Stimulated activated CD4-positive, alpha-beta T cell treated with anti-CD3 and anti-CD28 coated beads, Interleukin-2, amount 100 ng/mL, for 4 hours (primary cell): Measurements from ENCODE around the gene CLPTM1L.
"Not testable (repeated sequence)": the region's sequence is repeated elsewhere in the genome, so short reads cannot be mapped to it uniquely, and the experiment has no call there.

Source experiments
- DNase-seq: peaks from one replicate; pipeline ENCODE4 v3.0.0-alpha.2; 2020; ENCODE audit warnings: low read depth

Gene CLPTM1L

DNA sequence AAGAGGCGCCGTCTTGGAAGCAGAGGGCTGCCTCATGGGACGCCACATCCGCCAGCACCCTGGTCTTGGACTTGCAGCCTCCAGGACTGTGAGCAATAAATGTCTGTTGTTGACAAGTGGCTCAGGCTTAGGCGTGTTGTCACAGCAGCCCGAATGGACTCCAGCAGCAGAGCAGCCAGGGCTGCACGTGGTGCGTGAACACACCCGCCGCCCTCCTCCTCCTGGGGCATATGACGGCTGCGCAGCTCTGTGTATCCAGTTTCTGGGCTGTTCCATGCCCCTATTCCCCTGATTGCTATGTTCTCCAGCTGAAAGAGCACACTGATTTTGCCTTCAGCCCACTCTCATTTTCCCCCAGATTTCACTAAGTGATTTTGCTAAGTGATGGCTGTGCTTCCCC lies 36.0 kb upstream of the CLPTM1L start:
- no peak for DNase-seq

DNA sequence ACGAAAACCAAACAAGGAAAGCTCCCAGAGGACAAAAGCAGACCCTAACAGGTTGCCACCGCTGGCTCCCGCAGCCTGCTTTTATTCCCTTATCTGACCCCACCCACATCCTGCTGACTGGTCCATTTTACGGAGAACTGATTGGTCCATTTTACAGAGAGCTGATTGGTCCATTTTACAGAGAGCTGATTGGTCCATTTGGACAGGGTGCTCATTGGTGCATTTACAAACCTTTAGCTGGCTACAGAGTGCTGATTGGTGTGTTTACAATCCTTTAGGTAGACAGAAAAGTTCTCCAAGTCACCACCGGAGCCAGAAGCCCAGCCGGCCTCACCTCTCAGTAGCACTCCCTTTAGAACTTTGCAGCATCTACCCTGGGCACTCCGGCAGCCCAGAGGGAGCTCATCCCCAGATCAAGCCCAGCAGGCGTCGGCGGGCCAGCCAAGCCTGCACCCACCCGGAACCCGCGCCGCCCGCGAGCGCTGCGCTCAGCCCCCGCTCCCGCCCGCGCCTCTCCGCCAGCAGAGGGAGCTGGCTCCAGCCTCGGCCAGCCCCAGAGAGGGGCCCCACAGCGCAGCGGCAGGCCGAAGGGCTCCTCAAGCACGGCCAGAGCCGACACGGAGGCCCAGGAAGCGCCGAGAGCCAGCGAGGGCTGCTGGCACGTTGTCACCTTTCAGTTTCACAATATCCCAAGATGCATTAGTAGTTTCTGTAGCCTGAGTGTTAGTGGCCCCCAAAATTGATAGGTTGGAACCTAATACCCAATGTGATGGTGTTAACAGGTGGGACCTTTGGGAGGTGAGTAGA lies 35.3 kb upstream of the CLPTM1L start:
- DNase-seq = peak; percentile 25

DNA sequence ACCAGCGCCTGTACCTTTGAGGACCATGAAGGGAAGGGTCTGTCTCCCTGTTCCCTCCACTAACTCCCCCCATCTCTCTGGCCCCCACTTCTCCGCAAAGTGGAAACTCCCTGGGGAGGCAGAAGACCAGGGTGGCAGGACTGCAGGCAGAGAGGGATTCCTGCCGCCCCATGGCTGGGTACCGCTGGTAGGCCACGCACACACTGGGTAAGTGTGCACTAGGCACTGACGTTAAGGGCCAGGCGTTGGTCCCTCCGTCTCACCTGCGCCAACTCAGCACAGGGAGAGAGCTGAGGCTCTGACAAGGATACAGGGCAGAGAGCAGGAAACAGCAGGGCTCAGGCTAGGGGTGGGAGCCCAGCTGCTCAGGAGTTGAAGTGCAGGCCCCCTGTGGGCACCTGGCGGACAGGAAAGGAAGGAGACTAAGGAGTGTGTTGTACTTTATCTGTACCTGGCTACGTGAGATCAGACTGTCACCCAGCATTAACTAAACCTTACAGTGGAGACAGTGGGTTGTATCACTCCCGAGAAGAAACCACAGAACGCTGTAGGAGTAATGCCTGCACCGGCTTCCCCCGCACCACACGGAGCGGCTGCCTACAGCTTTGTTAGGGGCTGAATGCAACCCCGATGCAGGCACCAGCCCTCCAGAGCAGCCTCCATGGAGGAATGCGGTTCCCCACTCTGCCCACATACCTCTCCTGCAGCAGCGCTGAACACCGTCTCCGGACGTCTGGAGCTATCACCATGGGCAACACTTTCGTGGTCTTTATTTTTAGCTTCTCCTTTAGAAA lies 34.2 kb upstream of the CLPTM1L start:
- no peak for DNase-seq

DNA sequence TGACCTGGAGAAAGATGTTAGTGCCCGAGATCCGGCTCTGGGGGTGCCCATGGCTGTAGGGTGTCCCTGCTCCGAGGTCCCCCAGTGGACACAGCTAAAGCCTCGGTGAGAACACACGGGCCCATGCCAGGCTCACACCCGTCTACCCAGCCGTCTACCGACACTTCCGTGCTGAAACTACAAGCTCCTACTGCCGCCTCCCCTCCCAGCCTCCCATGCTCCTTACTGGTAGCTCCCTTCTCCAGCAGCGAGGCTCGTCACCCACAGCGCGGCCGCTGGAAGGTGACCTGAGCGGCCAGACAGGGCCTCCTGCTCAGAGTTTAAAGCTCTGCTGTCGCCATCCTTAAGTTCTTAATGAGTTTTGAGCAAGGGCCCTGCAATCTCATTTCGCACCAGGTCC lies 33.2 kb upstream of the CLPTM1L start:
- DNase-seq = no peak

GRCh38 chr5:1376981-1377380 lies 32.1 kb upstream of the CLPTM1L start:
- DNase-seq = no peak

GRCh38 chr5:1375871-1376810 lies 31.2 kb upstream of the CLPTM1L start:
- DNase-seq = no peak

DNA sequence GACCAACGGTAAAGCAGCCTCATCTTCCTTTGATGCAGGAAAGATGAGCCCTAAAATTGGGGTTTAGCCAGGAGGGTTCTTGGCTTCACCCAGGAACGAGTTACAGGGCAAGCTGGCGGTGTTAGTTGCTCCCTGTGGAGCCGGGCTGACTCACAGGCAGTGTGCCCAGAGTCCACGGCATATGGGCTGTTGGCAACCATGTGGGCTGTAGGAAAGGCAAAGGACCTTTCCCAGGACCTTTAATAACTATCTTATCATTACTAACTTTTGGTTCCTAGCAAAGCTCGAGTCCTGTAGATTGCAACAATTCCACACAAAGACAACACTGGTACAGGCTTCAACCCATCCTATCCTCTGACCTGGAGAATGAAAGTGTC lies 29.8 kb upstream of the CLPTM1L start:
- DNase-seq = no peak

DNA sequence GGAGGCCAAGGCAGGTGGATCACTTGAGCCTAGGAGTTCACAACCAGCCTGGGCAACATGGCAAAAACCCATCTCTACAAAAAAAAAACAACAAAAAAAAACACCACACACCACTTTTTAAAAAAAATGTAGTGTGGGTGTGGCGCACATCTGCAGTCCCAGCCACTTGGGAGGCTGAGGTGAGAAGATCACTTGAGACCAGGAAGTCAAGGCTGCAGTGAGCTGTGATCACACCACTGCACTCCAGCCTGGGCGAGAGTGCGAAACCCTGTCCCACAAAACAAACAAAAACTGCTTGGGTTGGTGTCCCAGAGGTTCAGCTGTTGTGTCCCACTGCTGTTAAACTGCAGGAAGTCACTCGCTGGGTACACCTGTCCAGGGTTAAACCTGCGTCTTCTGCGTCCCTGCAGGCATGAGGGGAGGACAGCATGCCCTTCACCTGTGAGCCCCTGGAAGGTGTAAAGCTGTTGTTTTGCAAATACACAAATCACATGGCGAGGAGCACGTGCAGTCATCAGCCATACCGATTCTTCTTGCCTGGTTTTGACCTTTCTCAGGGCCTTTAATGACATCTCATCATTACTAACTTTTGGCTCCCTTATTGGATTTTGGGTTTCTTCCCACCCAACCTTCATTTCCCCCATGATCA lies 29.3 kb upstream of the CLPTM1L start:
- no peak for DNase-seq

DNA sequence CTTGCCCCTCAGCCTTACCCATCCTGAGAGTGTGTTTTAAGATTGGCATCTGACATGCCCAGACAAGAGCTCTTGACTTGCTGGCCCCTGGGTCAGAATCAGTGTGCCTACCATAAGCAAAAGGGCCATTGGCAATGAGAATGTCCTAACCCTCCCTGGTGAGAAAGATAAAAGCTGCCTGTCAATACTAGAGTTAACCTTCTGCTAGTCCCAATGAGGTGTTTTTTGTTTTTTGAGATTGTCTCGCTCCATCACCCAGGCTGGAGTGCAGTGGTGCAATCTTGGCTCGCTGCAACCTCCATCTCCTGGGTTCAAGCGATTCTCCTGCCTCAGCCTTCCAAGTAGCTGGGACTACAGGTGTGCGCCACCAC lies 27.1 kb upstream of the CLPTM1L start:
- not testable (repeated sequence) for DNase-seq

GRCh38 chr5:1371218-1371971 lies 26.5 kb upstream of the CLPTM1L start:
- no peak for DNase-seq

DNA sequence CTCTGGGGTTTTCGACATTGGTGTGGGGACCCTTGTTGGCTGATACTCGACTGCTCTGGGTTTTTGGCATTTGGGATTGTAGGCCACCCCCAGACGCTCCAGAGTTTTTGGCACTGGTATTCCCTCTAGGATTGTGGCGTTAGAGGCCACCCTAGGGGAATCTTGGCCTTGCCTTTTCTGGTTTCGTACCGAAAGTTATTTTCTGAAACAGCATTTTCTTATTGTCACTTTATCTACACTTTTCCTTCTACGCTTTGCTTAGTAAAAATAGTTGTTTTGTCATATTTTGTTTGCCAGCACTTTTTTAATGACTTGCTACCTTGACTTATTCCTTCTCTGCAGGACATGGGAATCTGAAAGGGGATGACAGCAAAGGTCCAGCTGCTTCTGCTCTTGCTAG lies 25.1 kb upstream of the CLPTM1L start:
- no peak for DNase-seq

DNA sequence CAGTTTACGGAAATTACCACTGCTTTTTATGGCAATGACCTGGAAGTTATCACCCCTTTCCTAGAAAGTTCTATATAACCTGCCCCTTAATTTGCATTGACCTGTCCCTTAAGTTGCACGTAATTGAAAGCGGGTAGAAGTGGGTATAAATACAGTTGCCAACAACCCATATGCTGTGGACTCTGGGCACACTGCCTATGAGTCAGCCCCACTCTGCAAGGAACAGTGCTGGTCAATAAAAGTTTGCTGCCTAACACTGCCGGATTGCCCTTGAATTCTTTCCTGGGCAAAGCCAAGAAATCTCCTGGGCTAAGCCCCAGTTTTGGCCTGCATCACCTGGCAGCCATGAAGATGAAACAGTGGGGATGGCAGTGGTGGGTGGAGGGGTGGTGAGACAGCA lies 23.9 kb upstream of the CLPTM1L start:
- DNase-seq = no peak

DNA sequence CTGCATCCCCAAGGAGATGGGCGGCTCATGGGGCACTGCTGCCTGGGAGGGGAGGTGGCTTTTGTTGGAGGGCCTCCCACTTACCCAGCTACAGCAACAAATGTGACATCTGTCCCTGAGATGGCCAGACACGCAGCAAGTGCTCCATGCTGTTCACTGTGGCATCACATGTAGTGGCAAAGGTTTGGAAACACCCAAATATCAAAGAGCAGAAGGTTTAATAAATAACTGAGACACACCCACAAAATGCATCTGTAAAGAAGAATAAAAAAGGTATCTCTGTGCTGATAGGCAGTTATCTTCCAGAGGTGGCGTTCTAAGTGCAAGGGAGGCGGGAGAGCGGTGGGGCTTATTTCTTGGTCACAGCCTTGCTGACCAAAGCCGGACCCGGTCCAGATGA lies 23.3 kb upstream of the CLPTM1L start:
- no peak for DNase-seq

DNA sequence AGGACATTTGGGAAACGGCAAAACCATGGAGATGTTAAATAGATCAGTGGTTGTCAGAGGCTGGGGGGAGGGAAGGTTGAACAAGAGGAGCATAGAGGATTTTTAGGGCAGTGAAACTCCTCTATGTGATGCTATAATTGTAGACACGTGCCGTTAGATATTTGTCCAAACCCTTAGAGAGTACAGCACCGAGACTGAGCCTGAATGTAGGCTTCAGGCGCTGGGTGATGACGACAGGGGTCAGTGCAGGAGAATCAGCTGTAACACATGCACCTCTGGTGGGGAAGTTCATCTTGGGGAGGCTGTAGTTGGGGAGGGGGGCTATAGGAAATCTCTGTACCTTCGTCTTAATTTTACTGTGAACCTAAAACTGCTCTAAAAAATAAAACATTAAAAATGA lies 22.2 kb upstream of the CLPTM1L start:
- no peak for DNase-seq

DNA sequence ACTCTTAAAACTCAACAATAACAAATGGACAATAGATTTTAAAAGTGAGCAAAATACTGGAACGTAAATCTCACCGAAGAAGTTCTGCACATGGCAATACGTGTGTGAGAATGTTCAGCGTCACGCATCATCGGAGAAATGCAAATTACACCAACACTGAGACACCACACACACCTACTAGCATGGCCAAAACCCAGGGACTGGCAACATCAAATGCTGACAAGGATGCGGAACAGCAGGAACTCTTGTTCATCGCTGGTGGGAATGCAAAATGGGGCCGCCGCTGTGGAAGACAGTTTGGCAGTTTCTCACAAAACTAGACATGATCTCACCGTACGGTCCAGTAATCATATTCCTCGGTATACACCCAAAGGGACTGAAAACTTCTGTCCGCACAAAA lies 21.6 kb upstream of the CLPTM1L start:
- no peak for DNase-seq

- DNase-seq = no peak
Measured at GRCh38 chr5:1364211-1364610, 19.3 kb upstream of the CLPTM1L start.

DNA sequence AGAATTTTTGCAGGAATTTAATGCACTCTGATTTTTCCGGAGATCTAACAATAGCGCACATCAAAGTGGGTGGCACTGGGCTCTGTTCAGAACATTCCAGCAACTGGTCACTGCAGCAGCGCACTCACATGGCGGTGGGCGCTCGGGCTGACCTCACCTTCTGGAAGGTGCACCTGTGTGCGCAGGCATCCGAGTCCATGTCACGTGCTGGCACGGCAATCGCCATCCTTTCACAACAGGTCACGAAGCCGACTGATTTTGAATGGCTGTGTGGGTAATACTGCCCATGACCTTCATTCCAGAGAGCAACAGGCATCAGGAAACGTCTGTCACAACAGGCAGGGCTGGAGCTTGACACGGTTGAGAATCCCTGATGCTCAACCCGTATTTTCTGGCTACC lies 18.7 kb upstream of the CLPTM1L start:
- DNase-seq = no peak

- no peak for DNase-seq
Measured at GRCh38 chr5:1363160-1363559, 18.3 kb upstream of the CLPTM1L start.

DNA sequence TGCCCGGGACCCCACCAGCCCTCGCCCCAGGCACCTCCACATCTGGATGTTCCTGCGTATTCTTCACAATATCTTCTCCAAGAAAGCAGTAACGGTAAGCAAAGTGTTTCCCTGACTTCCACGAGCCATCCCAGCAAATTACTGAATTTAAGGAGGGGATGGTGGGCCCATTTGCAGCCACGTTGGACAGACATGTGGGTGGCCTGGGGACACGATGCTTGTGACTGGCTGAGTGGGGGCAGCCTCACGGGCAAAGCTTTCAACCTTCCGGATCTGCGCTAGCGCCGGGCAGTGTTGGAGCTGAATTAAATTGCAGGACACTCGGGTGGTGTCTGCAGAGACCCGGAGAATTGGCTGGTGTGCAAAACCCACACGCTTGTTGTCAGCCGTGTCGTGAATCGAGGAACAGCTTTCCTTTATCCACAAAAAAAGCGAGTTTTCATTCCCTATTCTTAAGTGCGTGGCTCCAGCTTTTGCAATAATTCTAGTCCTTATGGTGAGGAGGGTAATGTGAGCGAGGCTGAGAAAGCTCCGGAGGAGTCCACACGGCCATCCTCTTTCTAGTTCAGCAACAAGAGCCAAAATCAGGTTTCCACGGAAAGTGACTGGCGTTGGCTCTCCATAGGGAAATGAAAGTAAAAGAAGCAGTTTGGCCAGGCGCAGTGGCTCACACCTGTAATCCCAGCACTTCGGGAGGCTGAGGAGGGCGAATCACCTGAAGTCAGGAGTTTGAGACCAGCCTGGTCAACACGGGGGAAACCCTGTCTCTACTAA lies 17.5 kb upstream of the CLPTM1L start:
- DNase-seq = no peak

DNA sequence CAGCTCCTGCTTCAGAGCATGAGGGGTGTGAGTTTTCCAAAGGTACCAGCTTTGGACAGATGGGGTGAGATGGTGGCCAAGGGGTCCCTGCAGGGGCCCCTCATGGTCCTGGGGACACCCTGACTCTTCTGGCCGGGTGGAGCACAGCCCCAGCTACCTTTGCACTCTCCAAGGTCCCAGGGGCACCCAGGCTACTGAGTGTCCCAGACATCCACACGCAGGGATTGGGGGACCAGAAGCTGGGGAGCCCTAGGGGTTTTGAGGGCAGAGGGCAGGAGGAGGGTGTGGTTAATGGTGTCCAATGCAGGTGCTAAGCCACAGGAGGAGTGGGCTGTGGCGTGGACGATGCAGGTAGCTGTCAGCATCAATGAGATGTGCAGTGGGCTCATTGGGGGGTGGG lies 16.0 kb upstream of the CLPTM1L start:
- no peak for DNase-seq
